DMS53 treated with DMSO at 0.1 percent for 48 hours (cell line): ENCODE results near the gene MB21D2.

Source experiments
- DNase-seq: peaks from one replicate; lab custom pipeline; 2025; ENCODE audit not compliant: unreplicated experiment; lab: John Stamatoyannopoulos, UW

MB21D2 gene

GRCh38 chr3:192923731-192924130 lies 6.1 kb upstream of the MB21D2 start:
- no peak for DNase-seq

GRCh38 chr3:192921793-192922192 lies 4.1 kb upstream of the MB21D2 start:
- no peak for DNase-seq

GRCh38 chr3:192920411-192920810 lies 2.8 kb upstream of the MB21D2 start:
- DNase-seq, result no peak

- no peak for DNase-seq
Observed at GRCh38 chr3:192919901-192920300, 2.2 kb upstream of the MB21D2 start.

GRCh38 chr3:192918275-192918588 lies 576 bp upstream of the MB21D2 start:
- no peak for DNase-seq

- peak; percentile 45 for DNase-seq
Observed at GRCh38 chr3:192917028-192917403, 640 bp downstream of the MB21D2 start.

- peak; percentile 45 for DNase-seq
Observed at GRCh38 chr3:192916371-192917027, 1.2 kb downstream of the MB21D2 start.

- no peak for DNase-seq
Observed at GRCh38 chr3:192915722-192916121, 1.9 kb downstream of the MB21D2 start.

GRCh38 chr3:192915304-192915703 lies 2.4 kb downstream of the MB21D2 start:
- DNase-seq, result no peak

- no peak for DNase-seq
Observed at GRCh38 chr3:192914848-192915247, 2.8 kb downstream of the MB21D2 start.

GRCh38 chr3:192913540-192913939 lies 4.1 kb downstream of the MB21D2 start:
- no peak for DNase-seq

- no peak for DNase-seq
Observed at GRCh38 chr3:192911293-192911692, 6.4 kb downstream of the MB21D2 start.

GRCh38 chr3:192907784-192908183 lies 9.9 kb downstream of the MB21D2 start:
- no peak for DNase-seq

- DNase-seq, result peak; percentile 61
Observed at GRCh38 chr3:192906940-192907339, 10.7 kb downstream of the MB21D2 start.

- no peak for DNase-seq
Observed at GRCh38 chr3:192905980-192906678, 11.5 kb downstream of the MB21D2 start.

GRCh38 chr3:192904632-192905289 lies 12.9 kb downstream of the MB21D2 start:
- no peak for DNase-seq

GRCh38 chr3:192902549-192902948 lies 15.1 kb downstream of the MB21D2 start:
- no peak for DNase-seq

GRCh38 chr3:192901435-192901834 lies 16.2 kb downstream of the MB21D2 start:
- DNase-seq, result no peak

- no peak for DNase-seq
Observed at GRCh38 chr3:192899540-192899982, 18.1 kb downstream of the MB21D2 start.

GRCh38 chr3:192897005-192897404 lies 20.7 kb downstream of the MB21D2 start:
- no peak for DNase-seq

GRCh38 chr3:192896208-192896607 lies 21.4 kb downstream of the MB21D2 start:
- DNase-seq, result no peak

- DNase-seq, result no peak
Observed at GRCh38 chr3:192894676-192895075, 23.0 kb downstream of the MB21D2 start.
